Measurements from ENCODE around the gene DDX41. TPM values are rescaled to one million over a fixed set of nuclear protein-coding genes. Genes with fewer than 3 reads are reported as not detected.

DDX41 gene
- total and polyA plus RNA-seq, 2 of the 13 experiments (the other 11 are each of a cell fraction or from before 2014, with no cell fraction given): 62.8 to 105 TPM

GRCh38 chr5:177500685-177501522, 15.9 kb downstream of the DDX41 start (continued):
- no peak for TF ChIP-seq ZNF280B (CRISPR knock-in tag; IDR thresholded peaks at IDR 0.05; ENCODE audit: borderline replicate concordance)
- no peak for TF ChIP-seq XBP1 (CRISPR knock-in tag; IDR thresholded peaks at IDR 0.05)
- no peak for TF ChIP-seq PAF1 (CRISPR knock-in tag; IDR thresholded peaks at IDR 0.05)
- TF ChIP-seq LRRFIP1 (CRISPR knock-in tag; conservative IDR thresholded peaks at IDR 0.05): no peak
- no peak for TF ChIP-seq ZNF460 (CRISPR knock-in tag; IDR thresholded peaks at IDR 0.05; ENCODE audit: borderline replicate concordance)
- no peak for TF ChIP-seq SP1 (IDR thresholded peaks at IDR 0.05)
- no peak for TF ChIP-seq SP1 (CRISPR knock-in tag; IDR thresholded peaks at IDR 0.05)
- no peak for TF ChIP-seq KAT2B (IDR thresholded peaks at IDR 0.05; ENCODE audit: borderline replicate concordance, low read depth, low read length)
- no peak for TF ChIP-seq SKI (IDR thresholded peaks at IDR 0.05; ENCODE audit: partially characterized antibody)
- no peak for TF ChIP-seq ZNF678 (CRISPR knock-in tag; IDR thresholded peaks at IDR 0.05)
- TF ChIP-seq SAFB2 (CRISPR knock-in tag; IDR thresholded peaks at IDR 0.05; ENCODE audit: borderline replicate concordance, low read depth): no peak
- TF ChIP-seq U2AF2 (IDR thresholded peaks at IDR 0.05; ENCODE audit: low read depth, low read length): no peak
- no peak for TF ChIP-seq GPBP1L1 (CRISPR knock-in tag; IDR thresholded peaks at IDR 0.05)
- no peak for TF ChIP-seq JUNB (CRISPR knock-in tag; IDR thresholded peaks at IDR 0.05; ENCODE audit: borderline replicate concordance)
- TF ChIP-seq ZMAT5 (CRISPR knock-in tag; IDR thresholded peaks at IDR 0.05; ENCODE audit: borderline replicate concordance, low read depth): no peak
- TF ChIP-seq ASH2L (IDR thresholded peaks at IDR 0.05; ENCODE audit: insufficient read length, low read depth, low read length): peak; percentile 41
- TF ChIP-seq ZSCAN31 (CRISPR knock-in tag; IDR thresholded peaks at IDR 0.05; ENCODE audit: low read depth): no peak; the same call in 1 of the 2 replicates
- TF ChIP-seq BCL3 (CRISPR knock-in tag; IDR thresholded peaks at IDR 0.05): peak; percentile 41; the same call in 1 of the 2 replicates
- peak; percentile 41; the same call in 1 of the 2 replicates for TF ChIP-seq ZFP91 (CRISPR knock-in tag; IDR thresholded peaks at IDR 0.05; ENCODE audit: borderline replicate concordance)
- no peak for TF ChIP-seq NAIF1 (CRISPR knock-in tag; IDR thresholded peaks at IDR 0.05; ENCODE audit: borderline replicate concordance)

Measured in HepG2 (cell line).